Hematopoietic multipotent progenitor cell treated with erythropoietin and hydrocortisone succinate and interleukin-3 and kit ligand, for 6 days (in vitro differentiated cells): ENCODE data around the gene COLEC12.
A peak's percentile ranks its signal among the peaks of the same experiment; 100 is the strongest.
"Not testable (repeated sequence)": the region's sequence is repeated elsewhere in the genome, so short reads cannot be mapped to it uniquely, and the experiment has no call there.

ENCODE experiments used
- DNase-seq: peaks from one replicate; pipeline ENCODE4 v3.0.0-alpha.2; 2015

COLEC12 gene

GRCh38 chr18:312415-312814, 188.1 kb downstream of the COLEC12 start:
- DNase-seq, result no peak

GRCh38 chr18:310042-310441, 190.5 kb downstream of the COLEC12 start:
- no peak for DNase-seq

GRCh38 chr18:308086-308485, 192.4 kb downstream of the COLEC12 start:
- DNase-seq, result not testable (repeated sequence)

GRCh38 chr18:306608-307255, 193.8 kb downstream of the COLEC12 start:
- peak; percentile 9 for DNase-seq

- no peak for DNase-seq
Measured at GRCh38 chr18:305003-305501, 195.4 kb downstream of the COLEC12 start.

GRCh38 chr18:303607-304006, 196.9 kb downstream of the COLEC12 start:
- no peak for DNase-seq

- DNase-seq, result no peak
Measured at GRCh38 chr18:303011-303410, 197.5 kb downstream of the COLEC12 start.

- no peak for DNase-seq
Measured at GRCh38 chr18:302097-302496, 198.4 kb downstream of the COLEC12 start.

GRCh38 chr18:297936-298335, 202.6 kb downstream of the COLEC12 start:
- DNase-seq, result no peak

- no peak for DNase-seq
Measured at GRCh38 chr18:295756-296490, 204.6 kb downstream of the COLEC12 start.

GRCh38 chr18:294566-294965, 205.9 kb downstream of the COLEC12 start:
- no peak for DNase-seq

GRCh38 chr18:293536-293935, 207.0 kb downstream of the COLEC12 start:
- no peak for DNase-seq

GRCh38 chr18:292271-292670, 208.2 kb downstream of the COLEC12 start:
- DNase-seq, result peak; percentile 29

- not testable (repeated sequence) for DNase-seq
Measured at GRCh38 chr18:289970-290369, 210.5 kb downstream of the COLEC12 start.

- DNase-seq, result no peak
Measured at GRCh38 chr18:289026-289425, 211.5 kb downstream of the COLEC12 start.

- peak; percentile 52 for DNase-seq
Measured at GRCh38 chr18:286515-287310, 213.8 kb downstream of the COLEC12 start.

- DNase-seq, result no peak
Measured at GRCh38 chr18:285817-286216, 214.7 kb downstream of the COLEC12 start.

GRCh38 chr18:275486-275885, 225.0 kb downstream of the COLEC12 start:
- DNase-seq, result no peak

- DNase-seq, result no peak
Measured at GRCh38 chr18:274313-274712, 226.2 kb downstream of the COLEC12 start.

GRCh38 chr18:273525-273924, 227.0 kb downstream of the COLEC12 start:
- DNase-seq, result no peak

GRCh38 chr18:272650-273049, 227.9 kb downstream of the COLEC12 start:
- no peak for DNase-seq

- peak; percentile 30 for DNase-seq
Measured at GRCh38 chr18:269480-270095, 230.9 kb downstream of the COLEC12 start.
